Measurements from ENCODE around the gene ARID5A. TPM values are rescaled to one million over a fixed set of nuclear protein-coding genes. Genes with fewer than 3 reads are reported as not detected.

ARID5A gene
- total and polyA plus RNA-seq, 2 experiments from 2014 or later, result 5.5 to 7.7 TPM

- H3K79me2 ChIP-seq (replicated peaks; ENCODE audit: insufficient read depth), result no peaks in the 10 kb centered on the region
- H4K20me1 ChIP-seq (replicated peaks; ENCODE audit: insufficient read depth), result no peaks in the 10 kb centered on the region; the same call in 1 of the 2 replicates
- H3K27me3 ChIP-seq (ENCODE audit: insufficient read depth), result peaks cover 32% of the 10 kb centered on the region
- H3K4me1 ChIP-seq (ENCODE audit: insufficient read depth), result peaks cover 29% of the 10 kb centered on the region
- no peaks in the 10 kb centered on the region for H3K36me3 ChIP-seq (ENCODE audit: insufficient read depth)
- Mint-ChIP-seq H3K27me3 (ENCODE audit: insufficient read depth, low read depth, poor library complexity) (peaks cover 20% of the 10 kb centered on the region), H3K4me1 (peaks cover 29% of the 10 kb centered on the region), H3K9me3 (no peaks in the 10 kb centered on the region), H3K36me3 (ENCODE audit: low read depth) (no peaks in the 10 kb centered on the region), H3K4me3 (no peak overlapping the region; the same call in 2 of the 3 replicates), H3K27ac (no peak overlapping the region)
- H3F3A ChIP-seq (replicated peaks; ENCODE audit: low read depth), result no peaks in the 10 kb centered on the region
- no peak for DNase-seq (ENCODE audit: low spot score)
- H3K9me2 ChIP-seq (ENCODE audit: insufficient read depth), result no peaks in the 10 kb centered on the region
- H3K4me2 ChIP-seq, result peak overlapping the region; percentile 92; the same call in 1 of the 2 replicates
- 0 out of 2 replicates have a peak overlapping the region, but pooled peaks have one; percentile 54 for H3K4me3 ChIP-seq
- peak overlapping the region; percentile 72 for H2AFZ ChIP-seq
- no peak for ATAC-seq
- TF ChIP-seq EZH2phosphoT487 (IDR thresholded peaks at IDR 0.05; ENCODE audit: unreplicated experiment) (no peak), EZH2 (IDR thresholded peaks at IDR 0.05; ENCODE audit: low read depth, unreplicated experiment) (no peak), ZNF331 (CRISPR knock-in tag; IDR thresholded peaks at IDR 0.05; ENCODE audit: low read depth) (no peak), NANOG (IDR thresholded peaks at IDR 0.05; ENCODE audit: borderline replicate concordance) (no peak), ZNF462 (CRISPR knock-in tag; IDR thresholded peaks at IDR 0.05) (no peak)
- H3K27ac ChIP-seq (ENCODE audit: low read depth), result no peak overlapping the region
Measured at GRCh38 chr2:96532641-96533291, 3.8 kb upstream of the ARID5A start.
